Fibroblast of skin of left biceps (primary cell): Measurements from ENCODE around the gene POPDC2.
A peak's percentile ranks its signal among the peaks of the same experiment; 100 is the strongest.
"Not testable (repeated sequence)": the region's sequence is repeated elsewhere in the genome, so short reads cannot be mapped to it uniquely, and the experiment has no call there.

Experiments
- DNase-seq, 2 experiments: peaks; one replicate each; pipeline ENCODE4 v3.0.0-alpha.2; 2013; ENCODE audit warnings: low read depth in 2 of 2

The POPDC2 gene

GRCh38 chr3:119613872-119614271, 46.5 kb downstream of the POPDC2 start:
- DNase-seq: no peak

GRCh38 chr3:119613201-119613600, 47.2 kb downstream of the POPDC2 start:
- DNase-seq: no peak

GRCh38 chr3:119611664-119612063, 48.7 kb downstream of the POPDC2 start:
- DNase-seq: no peak

GRCh38 chr3:119609301-119609700, 51.1 kb downstream of the POPDC2 start:
- DNase-seq: no peak

- DNase-seq: no peak
These were observed 51.9 kb downstream of the POPDC2 start for GRCh38 chr3:119608405-119609000.

GRCh38 chr3:119604878-119605277, 55.5 kb downstream of the POPDC2 start:
- peak; percentile 19 to 32 for DNase-seq

GRCh38 chr3:119602676-119603075, 57.7 kb downstream of the POPDC2 start:
- no peak for DNase-seq

- DNase-seq: no peak
These were observed 59.2 kb downstream of the POPDC2 start for GRCh38 chr3:119601154-119601553.

GRCh38 chr3:119600732-119601131, 59.7 kb downstream of the POPDC2 start:
- no peak for DNase-seq

GRCh38 chr3:119599558-119600174, 60.7 kb downstream of the POPDC2 start:
- no peak for DNase-seq

- DNase-seq: no peak
These were observed 61.8 kb downstream of the POPDC2 start for GRCh38 chr3:119598410-119599098.

- DNase-seq: no peak
These were observed 62.7 kb downstream of the POPDC2 start, which contains the start of gene PLA1A for GRCh38 chr3:119597548-119598288. TSS of gene PLA1A (plus strand) at chr3:119597885. CDS start at chr3:119597914, 29 bp downstream.

- DNase-seq: no peak
These were observed 64.0 kb downstream of the POPDC2 start for GRCh38 chr3:119596398-119596797.

- no peak for DNase-seq
These were observed 64.6 kb downstream of the POPDC2 start for GRCh38 chr3:119595639-119596334.

GRCh38 chr3:119594929-119595328, 65.5 kb downstream of the POPDC2 start:
- DNase-seq: not testable (repeated sequence)

GRCh38 chr3:119594066-119594465, 66.3 kb downstream of the POPDC2 start:
- no peak for DNase-seq

- DNase-seq: no peak
These were observed 67.5 kb downstream of the POPDC2 start for GRCh38 chr3:119592861-119593260.
